CD14-positive monocyte (primary cell): ENCODE data around the gene OAT. TPM values are rescaled to one million over a fixed set of nuclear protein-coding genes. Genes with fewer than 3 reads are reported as not detected.

Experiments used
- DNase-seq, 3 donors: peaks; one replicate each; pipeline ENCODE4 v3.0.0-alpha.2; 2011 to 2022
- H2AFZ ChIP-seq: 2 replicates; pipeline ENCODE4 v1.6.0; 2012; ENCODE audit warnings: mild to moderate bottlenecking, low read depth, low read length, inconsistent platforms; ENCODE audit not compliant: insufficient read depth, poor library complexity, severe bottlenecking
- H3K27ac ChIP-seq, 2 donors: 1 replicate in 1 of 2; 2 replicates in 1 of 2; pipeline ENCODE4 v1.5.1; 2012 to 2013; ENCODE audit warnings: low read length in 2 of 2, control low read depth in 1 of 2, inconsistent platforms in 1 of 2, low read depth in 1 of 2, mild to moderate bottlenecking in 1 of 2
- H3K27me3 ChIP-seq, 2 donors: one replicate each; pipeline versions ENCODE4 v1.6.0 to v1.6.1; 2011 to 2013; ENCODE audit warnings: low read length in 2 of 2; ENCODE audit not compliant: control insufficient read depth in 2 of 2, insufficient read depth in 2 of 2
- H3K36me3 ChIP-seq, 2 donors: replicated peaks in 1 of 2; 1 replicate in 1 of 2; 2 replicates in 1 of 2; pipeline versions ENCODE4 v1.5.1 to v1.6.1; 2012 to 2013; ENCODE audit warnings: low read length in 2 of 2, control low read depth in 1 of 2, inconsistent platforms in 1 of 2, mild to moderate bottlenecking in 1 of 2; ENCODE audit not compliant: insufficient read depth in 2 of 2, control insufficient read depth in 1 of 2
- H3K4me1 ChIP-seq, 2 donors: 1 replicate in 1 of 2; 2 replicates in 1 of 2; pipeline versions ENCODE4 v1.5.1 to v1.6.1; 2012 to 2013; ENCODE audit warnings: low read length in 2 of 2, control low read depth in 1 of 2, inconsistent platforms in 1 of 2, mild to moderate bottlenecking in 1 of 2, moderate library complexity in 1 of 2; ENCODE audit not compliant: insufficient read depth in 2 of 2, control insufficient read depth in 1 of 2
- H3K4me2 ChIP-seq: replicated peaks from 2 replicates; pipeline ENCODE3; 2012; ENCODE audit warnings: low read length, moderate library complexity, mild to moderate bottlenecking; ENCODE audit not compliant: poor library complexity, severe bottlenecking; ENCODE audit errors: extremely low read depth
- H3K4me3 ChIP-seq, 3 experiments: fragments of 200-600 bp in 1 of 3; sonication (generic) in 1 of 3; replicated peaks in 1 of 3; 1 replicate in 2 of 3; 2 replicates in 1 of 3; pipeline ENCODE4 v1.5.1; 2011 to 2013; ENCODE audit warnings: low read length in 3 of 3, mild to moderate bottlenecking in 3 of 3, control low read depth in 2 of 3, low read depth in 2 of 3, inconsistent platforms in 1 of 3, moderate library complexity in 1 of 3
- H3K79me2 ChIP-seq: 2 replicates; pipeline ENCODE4 v1.6.0; 2012; ENCODE audit warnings: mild to moderate bottlenecking, control low read depth, inconsistent platforms, low read length, moderate library complexity; ENCODE audit not compliant: insufficient read depth
- H3K9ac ChIP-seq: 2 replicates; pipeline ENCODE4 v1.6.0; 2017; ENCODE audit warnings: low read length, mild to moderate bottlenecking; ENCODE audit not compliant: insufficient read depth, poor library complexity, severe bottlenecking
- H3K9me3 ChIP-seq, 2 donors: replicated peaks in 1 of 2; 1 replicate in 1 of 2; 2 replicates in 1 of 2; pipeline versions ENCODE4 v1.5.1 to v1.6.1; 2012 to 2013; ENCODE audit warnings: low read length in 2 of 2, control low read depth in 1 of 2; ENCODE audit not compliant: control insufficient read depth in 1 of 2, insufficient read depth in 1 of 2
- H4K20me1 ChIP-seq: 2 replicates; pipeline ENCODE4 v1.6.0; 2012; ENCODE audit warnings: mild to moderate bottlenecking, low read length, control low read depth, moderate library complexity; ENCODE audit not compliant: insufficient read depth
- H3K27ac Mint-ChIP-seq, 7 donors: one replicate each; pipeline ENCODE4 v1.8.0; 2020; ENCODE audit warnings: mild to moderate bottlenecking in 7 of 7, mixed read lengths in 7 of 7, moderate library complexity in 6 of 7, inconsistent platforms in 2 of 7
- H3K27me3 Mint-ChIP-seq, 3 donors: one replicate each; pipeline ENCODE4 v1.8.0; 2021 to 2022; ENCODE audit warnings: low read depth in 3 of 3, mild to moderate bottlenecking in 3 of 3, mixed read lengths in 3 of 3, moderate library complexity in 3 of 3, inconsistent platforms in 1 of 3
- H3K36me3 Mint-ChIP-seq, 2 donors: one replicate each; pipeline ENCODE4 v1.8.0; 2020; ENCODE audit warnings: mixed read lengths in 2 of 2, inconsistent platforms in 1 of 2, mild to moderate bottlenecking in 1 of 2
- H3K4me1 Mint-ChIP-seq: one replicate; pipeline ENCODE4 v1.8.0; 2020; ENCODE audit warnings: mild to moderate bottlenecking, mixed read lengths
- H3K4me3 Mint-ChIP-seq, 2 donors: one replicate each; pipeline ENCODE4 v1.8.0; 2020; ENCODE audit warnings: mild to moderate bottlenecking in 2 of 2, mixed read lengths in 2 of 2, moderate library complexity in 1 of 2
- H3K9me3 Mint-ChIP-seq, 7 donors: one replicate each; pipeline ENCODE4 v1.8.0; 2020 to 2022; ENCODE audit warnings: mixed read lengths in 7 of 7, mild to moderate bottlenecking in 6 of 7, moderate library complexity in 6 of 7, inconsistent platforms in 2 of 7
- WGBS: methylation state at CpG from one replicate; pipeline ENCODE4 v1.1.5; 2013; ENCODE audit warnings: missing lambda C conversion rate; ENCODE audit not compliant: insufficient coverage; 5-methylcytosine and 5-hydroxymethylcytosine counted together
- intact Hi-C, 2 donors: fragments of 100-400 bp; cut with micrococcal nuclease; formaldehyde crosslinking; loops; one replicate each; pipeline versions ENCODE4 v1.15.0 to v1.15.1; 2023
- polyA plus RNA-seq, 3 donors: library from polyadenylated mRNA; depleted of rRNA in 1 of 3; unstranded in 2 of 3; stranded (reverse) in 1 of 3; fragments of 300-500 nt in 2 of 3; fragments of >200 nt in 1 of 3; fragmentation: Illumina TruSeq in 2 of 3; gene quantifications; 1 replicate in 2 of 3; 2 replicates in 1 of 3; pipeline ENCODE4 v1.2.3, GENCODE V29; 2012 to 2021
- TF ChIP-seq, protein P1 (sequence below): fragments of 200-600 bp; IDR thresholded peaks from one replicate; pipeline ENCODE4 v1.8.0; 2022; ENCODE audit warnings: antibody characterized with exemption, mild to moderate bottlenecking

The OAT gene
- polyA plus RNA-seq, 3 donors: 83.5 to 89.6 (median 87.3) TPM

DNA sequence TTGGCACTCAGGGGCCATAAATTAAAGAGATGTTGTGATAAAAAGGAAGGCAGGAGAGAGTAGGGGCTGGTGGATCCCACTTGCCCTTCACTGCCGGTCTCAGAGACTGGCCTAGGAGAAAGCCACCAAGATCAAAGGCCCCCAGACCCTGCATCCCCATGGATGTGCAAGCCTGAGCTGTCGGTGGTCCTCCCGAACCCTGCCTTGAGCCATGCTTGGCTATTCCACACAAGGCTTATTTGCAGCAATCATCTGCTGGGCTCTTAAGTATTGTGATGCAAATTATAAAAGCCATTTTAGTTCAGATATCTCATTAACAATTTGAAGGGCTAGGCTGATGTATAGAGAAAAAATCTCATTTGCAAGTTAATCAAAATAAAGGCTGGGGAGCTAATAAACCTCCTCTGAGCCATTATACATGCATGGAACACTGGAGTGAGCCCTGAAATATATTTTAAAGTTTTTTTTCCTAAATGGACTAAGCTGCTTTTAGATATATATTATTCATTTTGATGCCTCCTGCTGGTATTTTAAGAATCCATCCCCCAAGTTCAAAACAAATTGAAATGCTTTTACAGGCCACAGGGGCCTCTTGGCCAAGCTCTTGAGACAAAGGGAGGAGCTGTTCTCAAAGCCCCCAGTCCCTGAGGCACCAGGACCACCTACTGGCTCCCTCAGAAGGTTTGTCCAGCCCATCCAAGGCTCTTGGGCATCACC is 28.1 kb downstream of the OAT start:
- H3K9me3 ChIP-seq: peaks cover 0 to 7% of the 10 kb centered on the region in 2 donors
- peaks cover 2 to 12% (median 4%) of the 10 kb centered on the region in 7 donors for H3K9me3 Mint-ChIP-seq
- peaks cover 1 to 13% (median 12%) of the 10 kb centered on the region in 3 donors for H3K27me3 Mint-ChIP-seq
- no peaks in the 10 kb centered on the region for H3K79me2 ChIP-seq
- no peak overlapping the region for H2AFZ ChIP-seq
- H3K4me2 ChIP-seq: no peak overlapping the region
- H3K4me1 Mint-ChIP-seq: peaks cover 6% of the 10 kb centered on the region
- peaks cover 13 to 15% of the 10 kb centered on the region in 2 donors for H3K4me1 ChIP-seq
- no peaks in the 10 kb centered on the region for H3K36me3 ChIP-seq
- no peak overlapping the region for H3K4me3 Mint-ChIP-seq
- no peak overlapping the region for H3K27ac Mint-ChIP-seq
- intact Hi-C loops: loop anchor here in 1 of 2 donors (5.0 to 10.0 kb wide), 2 partner anchors 366 to 398 kb away; no protein-coding TSS in a partner anchor
- no peaks in the 10 kb centered on the region for H3K36me3 Mint-ChIP-seq
- no peak overlapping the region for H3K9ac ChIP-seq
- no peak overlapping the region for H3K4me3 ChIP-seq
- H4K20me1 ChIP-seq: no peaks in the 10 kb centered on the region
- no peak for DNase-seq
- no peak overlapping the region for H3K27ac ChIP-seq
- WGBS: 60% methylated on average over 1 of the region's 3 CpGs
- TF ChIP-seq, protein P1, sequence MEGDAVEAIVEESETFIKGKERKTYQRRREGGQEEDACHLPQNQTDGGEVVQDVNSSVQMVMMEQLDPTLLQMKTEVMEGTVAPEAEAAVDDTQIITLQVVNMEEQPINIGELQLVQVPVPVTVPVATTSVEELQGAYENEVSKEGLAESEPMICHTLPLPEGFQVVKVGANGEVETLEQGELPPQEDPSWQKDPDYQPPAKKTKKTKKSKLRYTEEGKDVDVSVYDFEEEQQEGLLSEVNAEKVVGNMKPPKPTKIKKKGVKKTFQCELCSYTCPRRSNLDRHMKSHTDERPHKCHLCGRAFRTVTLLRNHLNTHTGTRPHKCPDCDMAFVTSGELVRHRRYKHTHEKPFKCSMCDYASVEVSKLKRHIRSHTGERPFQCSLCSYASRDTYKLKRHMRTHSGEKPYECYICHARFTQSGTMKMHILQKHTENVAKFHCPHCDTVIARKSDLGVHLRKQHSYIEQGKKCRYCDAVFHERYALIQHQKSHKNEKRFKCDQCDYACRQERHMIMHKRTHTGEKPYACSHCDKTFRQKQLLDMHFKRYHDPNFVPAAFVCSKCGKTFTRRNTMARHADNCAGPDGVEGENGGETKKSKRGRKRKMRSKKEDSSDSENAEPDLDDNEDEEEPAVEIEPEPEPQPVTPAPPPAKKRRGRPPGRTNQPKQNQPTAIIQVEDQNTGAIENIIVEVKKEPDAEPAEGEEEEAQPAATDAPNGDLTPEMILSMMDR: peak; percentile 9
- H3K27me3 ChIP-seq: peaks cover 0 to 12% of the 10 kb centered on the region in 2 donors

- no peaks in the 10 kb centered on the region for H3K36me3 ChIP-seq
- H3K9me3 ChIP-seq: peaks cover 0 to 7% of the 10 kb centered on the region in 2 donors
- peak overlapping the region in 1 of 7 donors; percentile 57 for H3K27ac Mint-ChIP-seq
- 75% methylated on average over 21 of the region's 26 CpGs for WGBS
- H3K4me1 Mint-ChIP-seq: peaks cover 6% of the 10 kb centered on the region
- peak overlapping the region; percentile 80 for H3K4me2 ChIP-seq
- peak overlapping the region; percentile 76 for H2AFZ ChIP-seq
- intact Hi-C loops: loop anchor here (1.0 to 10.0 kb wide), 7 partner anchors 95 to 397 kb away; partner anchors contain the start of gene CHST15 (in 1 of the 2)
- no peak overlapping the region for H3K27ac ChIP-seq
- H3K9ac ChIP-seq: no peak overlapping the region
- H3K27me3 Mint-ChIP-seq: peaks cover 3 to 20% (median 14%) of the 10 kb centered on the region in 3 donors
- H3K27me3 ChIP-seq: peaks cover 0 to 12% of the 10 kb centered on the region in 2 donors
- H3K4me1 ChIP-seq: peaks cover 13 to 15% of the 10 kb centered on the region in 2 donors
- no peak for DNase-seq
- H3K4me3 Mint-ChIP-seq: peak overlapping the region in 1 of 2 donors; percentile 42
- no peaks in the 10 kb centered on the region for H3K36me3 Mint-ChIP-seq
- peaks cover 2 to 12% (median 4%) of the 10 kb centered on the region in 7 donors for H3K9me3 Mint-ChIP-seq
- no peaks in the 10 kb centered on the region for H4K20me1 ChIP-seq
- H3K79me2 ChIP-seq: no peaks in the 10 kb centered on the region
- TF ChIP-seq, protein P1: no peak
- peak overlapping the region in 1 of 3 experiments; percentile 69 for H3K4me3 ChIP-seq
Observed at GRCh38 chr10:124389613-124390361, 28.9 kb downstream of the OAT start.
